ENCODE results near the gene LFNG. TPM values are rescaled to one million over a fixed set of nuclear protein-coding genes. Genes with fewer than 3 reads are reported as not detected.

The LFNG gene
- total RNA-seq, 1 experiment from 2014 or later: 38.1 TPM

DNA sequence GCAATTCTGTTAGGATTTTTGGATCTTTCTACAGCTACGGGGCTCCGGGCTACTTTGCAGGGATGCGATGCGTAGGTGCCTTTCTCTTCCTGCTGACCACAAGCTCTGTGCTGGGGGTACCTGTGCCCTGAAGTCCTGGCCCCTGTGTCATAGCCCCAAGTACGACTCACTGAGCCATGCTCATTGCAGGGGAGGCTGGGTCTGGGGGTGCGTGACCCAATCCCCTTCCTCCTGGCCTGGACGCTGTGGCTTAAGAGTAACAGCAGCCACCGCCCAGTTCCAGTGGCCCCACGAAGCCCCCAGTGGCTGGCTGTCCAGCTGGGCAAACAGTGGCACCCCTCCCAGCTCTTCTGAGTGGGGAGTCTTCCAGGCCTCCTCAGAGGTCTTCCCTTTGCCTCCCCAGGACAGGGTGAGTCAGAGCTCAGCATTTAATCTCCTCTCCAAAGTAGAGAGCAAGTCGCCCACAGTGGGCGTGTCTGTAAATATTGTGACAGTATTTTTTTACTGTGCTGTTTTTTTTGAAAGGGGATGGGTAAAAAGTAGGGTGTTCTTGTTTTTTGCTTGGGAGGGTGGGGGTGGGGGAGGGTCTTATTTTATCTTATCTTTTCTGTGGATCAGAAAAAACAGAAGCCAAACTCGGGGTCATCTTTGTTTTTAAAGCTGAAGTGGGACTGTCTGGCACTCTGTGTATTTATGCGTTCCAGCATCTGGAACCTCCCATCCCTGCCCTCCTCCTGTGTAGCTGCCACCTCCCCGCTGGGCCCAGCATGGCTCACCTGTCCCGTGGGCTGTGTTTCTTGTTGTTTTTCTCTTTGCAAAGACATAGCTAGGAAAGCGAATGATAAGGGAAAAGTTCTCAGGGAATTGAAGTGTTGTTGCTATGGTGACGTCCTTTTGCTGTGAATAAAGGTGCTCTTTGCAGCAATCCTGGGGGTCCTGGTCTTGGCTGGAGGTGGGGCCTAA is 8.2 kb downstream of the LFNG start:
- BruUV-seq (replicated peaks): no TSS peak
- no peaks in the 10 kb centered on the region for H3K9me3 ChIP-seq (ENCODE audit: control insufficient read depth, insufficient read depth, low read depth, low read length)
- no peak overlapping the region for H3K4me3 ChIP-seq (ENCODE audit: low read depth in 2 of 2, low read length in 2 of 2)
- no peak for DNase-seq (ENCODE audit: low read depth, low spot score)
- peak; percentile 33 for ATAC-seq
- CTCF ChIA-PET: interaction anchor here (0.6 to 1.6 kb wide), 3 partner anchors 48 to 941 kb away, joined by 3 to 10 read pairs (median 3); no protein-coding TSS in a partner anchor
- H3K4me1 ChIP-seq (ENCODE audit: control insufficient read depth, insufficient read depth, low read length): peaks cover 83% of the 10 kb centered on the region
- in situ Hi-C loops (cut with HindIII; ENCODE audit: low pct_unique_long_range_greater_than_20kb, low sequenced_read_pairs) (no loop called here), intact Hi-C loops (cut with micrococcal nuclease; ENCODE audit: unreplicated experiment) (no loop called here)
- H3K27ac ChIP-seq (ENCODE audit: low read length): peak overlapping the region; percentile 85
- TF ChIP-seq SIN3A (IDR thresholded peaks at IDR 0.05; ENCODE audit: borderline replicate concordance, insufficient read depth, low read depth, low read length) (no peak), TCF7L2 (IDR thresholded peaks at IDR 0.05; ENCODE audit: low read depth, low read length) (no peak), POLR2AphosphoS5 (IDR thresholded peaks at IDR 0.05; ENCODE audit: low read depth, low read length) (no peak)
- TF ChIP-seq, protein P1, sequence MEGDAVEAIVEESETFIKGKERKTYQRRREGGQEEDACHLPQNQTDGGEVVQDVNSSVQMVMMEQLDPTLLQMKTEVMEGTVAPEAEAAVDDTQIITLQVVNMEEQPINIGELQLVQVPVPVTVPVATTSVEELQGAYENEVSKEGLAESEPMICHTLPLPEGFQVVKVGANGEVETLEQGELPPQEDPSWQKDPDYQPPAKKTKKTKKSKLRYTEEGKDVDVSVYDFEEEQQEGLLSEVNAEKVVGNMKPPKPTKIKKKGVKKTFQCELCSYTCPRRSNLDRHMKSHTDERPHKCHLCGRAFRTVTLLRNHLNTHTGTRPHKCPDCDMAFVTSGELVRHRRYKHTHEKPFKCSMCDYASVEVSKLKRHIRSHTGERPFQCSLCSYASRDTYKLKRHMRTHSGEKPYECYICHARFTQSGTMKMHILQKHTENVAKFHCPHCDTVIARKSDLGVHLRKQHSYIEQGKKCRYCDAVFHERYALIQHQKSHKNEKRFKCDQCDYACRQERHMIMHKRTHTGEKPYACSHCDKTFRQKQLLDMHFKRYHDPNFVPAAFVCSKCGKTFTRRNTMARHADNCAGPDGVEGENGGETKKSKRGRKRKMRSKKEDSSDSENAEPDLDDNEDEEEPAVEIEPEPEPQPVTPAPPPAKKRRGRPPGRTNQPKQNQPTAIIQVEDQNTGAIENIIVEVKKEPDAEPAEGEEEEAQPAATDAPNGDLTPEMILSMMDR (IDR thresholded peaks at IDR 0.05): no peak
- TF ChIP-seq, protein P2, sequence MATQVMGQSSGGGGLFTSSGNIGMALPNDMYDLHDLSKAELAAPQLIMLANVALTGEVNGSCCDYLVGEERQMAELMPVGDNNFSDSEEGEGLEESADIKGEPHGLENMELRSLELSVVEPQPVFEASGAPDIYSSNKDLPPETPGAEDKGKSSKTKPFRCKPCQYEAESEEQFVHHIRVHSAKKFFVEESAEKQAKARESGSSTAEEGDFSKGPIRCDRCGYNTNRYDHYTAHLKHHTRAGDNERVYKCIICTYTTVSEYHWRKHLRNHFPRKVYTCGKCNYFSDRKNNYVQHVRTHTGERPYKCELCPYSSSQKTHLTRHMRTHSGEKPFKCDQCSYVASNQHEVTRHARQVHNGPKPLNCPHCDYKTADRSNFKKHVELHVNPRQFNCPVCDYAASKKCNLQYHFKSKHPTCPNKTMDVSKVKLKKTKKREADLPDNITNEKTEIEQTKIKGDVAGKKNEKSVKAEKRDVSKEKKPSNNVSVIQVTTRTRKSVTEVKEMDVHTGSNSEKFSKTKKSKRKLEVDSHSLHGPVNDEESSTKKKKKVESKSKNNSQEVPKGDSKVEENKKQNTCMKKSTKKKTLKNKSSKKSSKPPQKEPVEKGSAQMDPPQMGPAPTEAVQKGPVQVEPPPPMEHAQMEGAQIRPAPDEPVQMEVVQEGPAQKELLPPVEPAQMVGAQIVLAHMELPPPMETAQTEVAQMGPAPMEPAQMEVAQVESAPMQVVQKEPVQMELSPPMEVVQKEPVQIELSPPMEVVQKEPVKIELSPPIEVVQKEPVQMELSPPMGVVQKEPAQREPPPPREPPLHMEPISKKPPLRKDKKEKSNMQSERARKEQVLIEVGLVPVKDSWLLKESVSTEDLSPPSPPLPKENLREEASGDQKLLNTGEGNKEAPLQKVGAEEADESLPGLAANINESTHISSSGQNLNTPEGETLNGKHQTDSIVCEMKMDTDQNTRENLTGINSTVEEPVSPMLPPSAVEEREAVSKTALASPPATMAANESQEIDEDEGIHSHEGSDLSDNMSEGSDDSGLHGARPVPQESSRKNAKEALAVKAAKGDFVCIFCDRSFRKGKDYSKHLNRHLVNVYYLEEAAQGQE (IDR thresholded peaks at IDR 0.05; ENCODE audit: insufficient read depth in 1 of 2, low read depth in 2 of 2, low read length in 1 of 2): no peak
- no peaks in the 10 kb centered on the region for H3K36me3 ChIP-seq (ENCODE audit: control insufficient read depth, insufficient read depth, low read length)
- POLR2A ChIA-PET: interaction anchor here (0.6 kb wide), 2 partner anchors 22 to 29 kb away, joined by 3 read pairs; no protein-coding TSS in a partner anchor
- H3K27me3 ChIP-seq (ENCODE audit: control insufficient read depth, insufficient read depth, low read length): no peaks in the 10 kb centered on the region

DNA sequence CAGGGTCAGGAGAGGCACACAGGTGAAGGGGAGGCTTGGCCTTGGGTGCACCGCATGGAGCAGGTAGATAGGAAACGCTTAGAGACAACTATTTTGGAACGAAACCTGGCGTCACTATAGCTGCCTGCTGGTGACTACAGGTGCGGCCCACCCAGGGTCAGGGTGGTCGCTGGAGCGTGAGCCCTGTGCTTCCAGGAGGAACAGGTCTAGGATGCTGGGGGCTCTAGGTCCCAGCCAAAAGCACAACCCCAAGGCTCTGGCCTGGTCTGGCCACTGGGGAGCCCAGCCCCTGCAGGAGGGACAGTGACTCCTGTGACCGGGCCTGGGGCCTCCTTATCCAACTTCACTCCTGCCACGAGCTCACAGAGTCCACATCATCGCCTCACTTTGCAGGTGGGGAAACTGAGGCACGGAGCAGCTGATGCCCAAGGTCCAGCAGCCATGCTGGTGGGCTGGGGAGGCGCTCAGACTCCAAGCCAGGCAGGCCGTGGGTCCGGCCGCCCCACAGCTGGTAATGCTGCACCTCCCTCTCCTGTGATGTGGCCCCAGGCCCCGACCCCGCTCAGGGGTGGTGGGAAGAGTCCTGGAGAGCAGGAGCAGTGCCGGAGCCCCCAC is 9.0 kb downstream of the LFNG start:
- DNase-seq (ENCODE audit: low read depth, low spot score) (no peak), ATAC-seq (no peak)
- H3K36me3 ChIP-seq (ENCODE audit: control insufficient read depth, insufficient read depth, low read length): no peaks in the 10 kb centered on the region
- no peak overlapping the region for H3K4me3 ChIP-seq (ENCODE audit: low read depth in 2 of 2, low read length in 2 of 2)
- H3K27me3 ChIP-seq (ENCODE audit: control insufficient read depth, insufficient read depth, low read length): no peaks in the 10 kb centered on the region
- no peaks in the 10 kb centered on the region for H3K9me3 ChIP-seq (ENCODE audit: control insufficient read depth, insufficient read depth, low read depth, low read length)
- ChIA-PET CTCF (interaction anchor here (0.6 to 1.6 kb wide), 2 partner anchors 60 to 942 kb away, joined by 3 to 10 read pairs; no protein-coding TSS in a partner anchor), POLR2A (no interaction called here)
- peaks cover 75% of the 10 kb centered on the region for H3K4me1 ChIP-seq (ENCODE audit: control insufficient read depth, insufficient read depth, low read length)
- intact Hi-C loops (cut with micrococcal nuclease; ENCODE audit: unreplicated experiment) (no loop called here), in situ Hi-C loops (cut with HindIII; ENCODE audit: low pct_unique_long_range_greater_than_20kb, low sequenced_read_pairs) (no loop called here)
- peak overlapping the region; percentile 85 for H3K27ac ChIP-seq (ENCODE audit: low read length)
- BruUV-seq (replicated peaks): no TSS peak
- TF ChIP-seq SIN3A (IDR thresholded peaks at IDR 0.05; ENCODE audit: borderline replicate concordance, insufficient read depth, low read depth, low read length) (no peak), TCF7L2 (IDR thresholded peaks at IDR 0.05; ENCODE audit: low read depth, low read length) (no peak), POLR2AphosphoS5 (IDR thresholded peaks at IDR 0.05; ENCODE audit: low read depth, low read length) (no peak)
- TF ChIP-seq, protein P1 (IDR thresholded peaks at IDR 0.05): no peak
- TF ChIP-seq, protein P2 (IDR thresholded peaks at IDR 0.05; ENCODE audit: insufficient read depth in 1 of 2, low read depth in 2 of 2, low read length in 1 of 2): no peak
